ENCODE results near the gene MND1. TPM values are rescaled to one million over a fixed set of nuclear protein-coding genes. Genes with fewer than 3 reads are reported as not detected.

The MND1 gene
- total RNA-seq, 1 donor from 2014 or later = 1.00 TPM

DNA sequence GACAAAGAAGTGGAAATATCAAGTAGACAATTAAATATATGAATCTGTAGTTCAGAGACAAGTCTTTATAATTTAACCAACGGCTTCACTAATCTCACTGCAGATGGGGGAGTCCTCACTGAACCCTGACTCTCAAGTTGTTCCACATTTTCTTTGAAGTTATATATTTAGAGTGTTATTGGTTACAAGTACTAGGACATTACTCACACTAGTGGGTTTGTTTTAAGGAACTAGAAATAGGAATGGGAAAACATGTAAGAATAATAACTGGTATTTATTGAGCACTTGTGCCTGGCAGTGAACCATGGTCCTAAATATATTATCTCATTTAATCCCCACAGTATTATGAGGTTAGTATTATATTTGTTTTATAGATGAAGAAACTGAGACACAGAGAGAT, 22.0 kb downstream of the MND1 start:
- Mint-ChIP-seq H3K4me3 (ENCODE audit: unreplicated experiment) (no peak overlapping the region), H3K27ac (ENCODE audit: unreplicated experiment) (no peak overlapping the region), H3K27me3 (ENCODE audit: low read depth, unreplicated experiment) (no peaks in the 10 kb centered on the region), H3K36me3 (ENCODE audit: low read depth, unreplicated experiment) (peaks cover 4% of the 10 kb centered on the region), H3K4me1 (ENCODE audit: low read depth, unreplicated experiment) (no peaks in the 10 kb centered on the region), H3K9me3 (ENCODE audit: unreplicated experiment) (peaks cover 8% of the 10 kb centered on the region)
- DNase-seq (ENCODE audit: low read depth) (no peak), FAIRE-seq (no peak)
- H2AFZ ChIP-seq (ENCODE audit: low read depth, low read length) = no peak overlapping the region
- TF ChIP-seq EZH2 (IDR thresholded peaks at IDR 0.05; ENCODE audit: insufficient read depth, low read length) (no peak), CTCF (IDR thresholded peaks at IDR 0.05; ENCODE audit: insufficient read depth, low read depth, low read length) (no peak)
- no peaks in the 10 kb centered on the region for H3K4me1 ChIP-seq (ENCODE audit: insufficient read depth, low read length)
- no peaks in the 10 kb centered on the region for H4K20me1 ChIP-seq (ENCODE audit: insufficient read depth, low read length)
- no peak overlapping the region for H3K4me2 ChIP-seq (ENCODE audit: low read length)
- H3K9me3 ChIP-seq (ENCODE audit: insufficient read depth, low read depth, low read length) = no peaks in the 10 kb centered on the region
- no peak overlapping the region for H3K9ac ChIP-seq (ENCODE audit: low read length)
- H3K27me3 ChIP-seq (ENCODE audit: insufficient read depth, low read length) = no peaks in the 10 kb centered on the region
- no peaks in the 10 kb centered on the region for H3K36me3 ChIP-seq (ENCODE audit: insufficient read depth, low read length)
- H3K4me3 ChIP-seq (ENCODE audit: insufficient read depth, low read depth, low read length) = no peak overlapping the region
- no peaks in the 10 kb centered on the region for H3K79me2 ChIP-seq (ENCODE audit: insufficient read depth, low read length)
- no peak overlapping the region for H3K27ac ChIP-seq (ENCODE audit: low read depth, low read length)

GRCh38 chr4:153367092-153367491, 22.6 kb downstream of the MND1 start:
- H3K9ac ChIP-seq (ENCODE audit: low read length) = no peak overlapping the region
- H3K27ac ChIP-seq (ENCODE audit: low read depth, low read length) = no peak overlapping the region
- Mint-ChIP-seq H3K27ac (ENCODE audit: unreplicated experiment) (no peak overlapping the region), H3K36me3 (ENCODE audit: low read depth, unreplicated experiment) (peaks cover 4% of the 10 kb centered on the region), H3K9me3 (ENCODE audit: unreplicated experiment) (peaks cover 8% of the 10 kb centered on the region), H3K27me3 (ENCODE audit: low read depth, unreplicated experiment) (no peaks in the 10 kb centered on the region), H3K4me3 (ENCODE audit: unreplicated experiment) (no peak overlapping the region), H3K4me1 (ENCODE audit: low read depth, unreplicated experiment) (no peaks in the 10 kb centered on the region)
- no peak overlapping the region for H2AFZ ChIP-seq (ENCODE audit: low read depth, low read length)
- no peak for DNase-seq (ENCODE audit: low read depth)
- no peak overlapping the region for H3K4me3 ChIP-seq (ENCODE audit: insufficient read depth, low read depth, low read length)
- no peaks in the 10 kb centered on the region for H3K36me3 ChIP-seq (ENCODE audit: insufficient read depth, low read length)
- TF ChIP-seq EZH2 (IDR thresholded peaks at IDR 0.05; ENCODE audit: insufficient read depth, low read length) = no peak
- no peak for TF ChIP-seq CTCF (IDR thresholded peaks at IDR 0.05; ENCODE audit: insufficient read depth, low read depth, low read length)
- H4K20me1 ChIP-seq (ENCODE audit: insufficient read depth, low read length) = no peaks in the 10 kb centered on the region
- no peaks in the 10 kb centered on the region for H3K4me1 ChIP-seq (ENCODE audit: insufficient read depth, low read length)
- no peak overlapping the region for H3K4me2 ChIP-seq (ENCODE audit: low read length)
- no peaks in the 10 kb centered on the region for H3K9me3 ChIP-seq (ENCODE audit: insufficient read depth, low read depth, low read length)
- no peaks in the 10 kb centered on the region for H3K79me2 ChIP-seq (ENCODE audit: insufficient read depth, low read length)
- FAIRE-seq = no peak
- H3K27me3 ChIP-seq (ENCODE audit: insufficient read depth, low read length) = no peaks in the 10 kb centered on the region

DNA sequence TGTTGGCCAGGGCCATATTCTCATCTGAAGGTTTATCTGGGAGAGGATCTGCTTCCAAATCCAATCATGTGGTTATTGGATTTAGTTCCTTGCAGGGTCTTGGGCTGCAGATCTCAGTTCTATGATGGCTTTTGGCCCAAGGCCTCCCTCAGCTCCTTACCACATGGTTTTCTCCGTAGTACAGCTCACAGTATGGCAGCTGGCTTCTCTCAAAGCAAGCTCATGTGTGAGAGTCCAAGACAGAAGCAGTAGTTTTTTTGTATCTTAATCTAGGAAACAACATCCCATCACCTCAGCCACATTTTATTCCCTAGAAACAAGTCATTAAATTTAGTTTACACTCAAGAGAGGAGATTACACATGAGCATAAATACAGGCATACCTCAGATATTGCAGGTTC, 24.5 kb downstream of the MND1 start:
- Mint-ChIP-seq H3K4me3 (ENCODE audit: unreplicated experiment) (no peak overlapping the region), H3K36me3 (ENCODE audit: low read depth, unreplicated experiment) (peaks cover 4% of the 10 kb centered on the region)
- no peaks in the 10 kb centered on the region for H4K20me1 ChIP-seq (ENCODE audit: insufficient read depth, low read length)

More for the DNA sequence above, 24.5 kb downstream of the MND1 start:
- DNase-seq (ENCODE audit: low read depth) (no peak), FAIRE-seq (no peak)
- TF ChIP-seq EZH2 (IDR thresholded peaks at IDR 0.05; ENCODE audit: insufficient read depth, low read length) (no peak), CTCF (IDR thresholded peaks at IDR 0.05; ENCODE audit: insufficient read depth, low read depth, low read length) (no peak)
- H3K79me2 ChIP-seq (ENCODE audit: insufficient read depth, low read length) = no peaks in the 10 kb centered on the region
- no peak overlapping the region for H3K4me2 ChIP-seq (ENCODE audit: low read length)
- no peak overlapping the region for H3K27ac ChIP-seq (ENCODE audit: low read depth, low read length)
- H3K4me1 ChIP-seq (ENCODE audit: insufficient read depth, low read length) = no peaks in the 10 kb centered on the region
- no peaks in the 10 kb centered on the region for H3K27me3 ChIP-seq (ENCODE audit: insufficient read depth, low read length)
- no peak overlapping the region for H2AFZ ChIP-seq (ENCODE audit: low read depth, low read length)
- H3K9me3 ChIP-seq (ENCODE audit: insufficient read depth, low read depth, low read length) = no peaks in the 10 kb centered on the region
- Mint-ChIP-seq H3K9me3 (ENCODE audit: unreplicated experiment) (peaks cover 4% of the 10 kb centered on the region), H3K4me1 (ENCODE audit: low read depth, unreplicated experiment) (no peaks in the 10 kb centered on the region), H3K27ac (ENCODE audit: unreplicated experiment) (no peak overlapping the region), H3K27me3 (ENCODE audit: low read depth, unreplicated experiment) (no peaks in the 10 kb centered on the region)
- no peak overlapping the region for H3K9ac ChIP-seq (ENCODE audit: low read length)
- H3K4me3 ChIP-seq (ENCODE audit: insufficient read depth, low read depth, low read length) = no peak overlapping the region
- no peaks in the 10 kb centered on the region for H3K36me3 ChIP-seq (ENCODE audit: insufficient read depth, low read length)

Data from astrocyte (in vitro differentiated cells and primary cell).